ENCODE results near the gene ANP32E. TPM values are rescaled to one million over a fixed set of nuclear protein-coding genes. Genes with fewer than 3 reads are reported as not detected.

The ANP32E gene
- total RNA-seq, 2 donors from 2014 or later, result 59.2 to 78.1 TPM

DNA sequence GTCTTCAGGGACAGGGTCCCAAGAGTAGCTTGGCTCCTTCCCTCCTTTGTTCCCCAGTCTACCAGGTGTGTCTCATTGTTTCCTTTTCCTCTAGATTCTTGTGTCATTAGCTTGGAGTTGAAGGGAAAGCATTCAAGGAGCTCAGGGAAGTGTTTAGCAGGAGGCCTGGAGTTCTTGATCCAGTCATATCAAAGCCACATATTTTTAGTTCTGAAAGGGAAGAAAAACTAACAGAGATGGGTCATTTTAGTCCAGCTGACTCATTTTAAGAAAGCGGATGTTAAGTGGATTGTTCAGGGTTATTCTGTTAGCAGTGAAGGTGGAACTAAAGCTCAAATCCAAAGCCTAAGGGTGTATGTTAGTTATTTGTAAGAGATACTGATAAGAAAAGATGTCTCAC is 37.4 kb upstream of the ANP32E start:
- no peaks in the 10 kb centered on the region for H3K9me3 Mint-ChIP-seq
- no peaks in the 10 kb centered on the region for H3K9me3 ChIP-seq (ENCODE audit: control insufficient read depth, low read length)
- peaks cover 22% of the 10 kb centered on the region for H3K4me1 Mint-ChIP-seq
- no peaks in the 10 kb centered on the region for H3K36me3 ChIP-seq (ENCODE audit: control insufficient read depth, insufficient read depth, low read length)
- no peaks in the 10 kb centered on the region for H3K27me3 Mint-ChIP-seq (ENCODE audit: insufficient read depth)
- H3K27me3 ChIP-seq (ENCODE audit: control insufficient read depth, insufficient read depth, low read length, poor library complexity, severe bottlenecking), result no peaks in the 10 kb centered on the region
- DNase-seq, result no peak
- peak overlapping the region; percentile 72 for H3K4me3 ChIP-seq (ENCODE audit: low read length)
- WGBS, 2 experiments (ENCODE audit: insufficient coverage in 1 of 2, insufficient read length in 1 of 2), result 80 to 82% methylated on average over 1 of the region's 1 CpG
- no peaks in the 10 kb centered on the region for H3K36me3 Mint-ChIP-seq (ENCODE audit: low read depth)
- H3K4me3 Mint-ChIP-seq, result peak overlapping the region; percentile 38
- TF ChIP-seq CTCF (conservative IDR thresholded peaks at IDR 0.05), result no peak
- H3K9ac ChIP-seq (ENCODE audit: extremely low read depth, low read length, poor library complexity, severe bottlenecking), result no peak overlapping the region
- no peak overlapping the region for H3K27ac ChIP-seq (ENCODE audit: low read depth, low read length)
- H3K4me1 ChIP-seq (ENCODE audit: control insufficient read depth, insufficient read depth, low read length), result no peaks in the 10 kb centered on the region
- no peak overlapping the region for H3K27ac Mint-ChIP-seq

GRCh38 chr1:150271291-150271959 is 35.5 kb upstream of the ANP32E start:
- peak overlapping the region; percentile 19 for H3K27ac ChIP-seq (ENCODE audit: low read depth, low read length)
- no peak overlapping the region for H3K27ac Mint-ChIP-seq
- H3K4me3 ChIP-seq (ENCODE audit: low read length), result no peak overlapping the region

GRCh38 chr1:150269451-150269850 is 33.5 kb upstream of the ANP32E start:
- H3K4me1 Mint-ChIP-seq, result peaks cover 50% of the 10 kb centered on the region
- H3K4me1 ChIP-seq (ENCODE audit: control insufficient read depth, insufficient read depth, low read length), result peaks cover 9% of the 10 kb centered on the region
- H3K36me3 Mint-ChIP-seq (ENCODE audit: low read depth), result peaks cover 31% of the 10 kb centered on the region
- H3K36me3 ChIP-seq (ENCODE audit: control insufficient read depth, insufficient read depth, low read length), result peaks cover 25% of the 10 kb centered on the region
- H3K4me3 Mint-ChIP-seq, result peak overlapping the region; percentile 100
- H3K4me3 ChIP-seq (ENCODE audit: low read length), result peak overlapping the region; percentile 91
- TF ChIP-seq CTCF (conservative IDR thresholded peaks at IDR 0.05), result no peak
- WGBS, 2 experiments (ENCODE audit: insufficient coverage in 1 of 2, insufficient read length in 1 of 2), result 14 to 50% methylated on average over 1 to 10 of the region's 10 CpGs
- no peaks in the 10 kb centered on the region for H3K27me3 Mint-ChIP-seq (ENCODE audit: insufficient read depth)
- H3K9me3 Mint-ChIP-seq, result no peaks in the 10 kb centered on the region
- H3K27ac Mint-ChIP-seq, result peak overlapping the region; percentile 88
- no peak for DNase-seq
- H3K9me3 ChIP-seq (ENCODE audit: control insufficient read depth, low read length), result no peaks in the 10 kb centered on the region
- H3K27me3 ChIP-seq (ENCODE audit: control insufficient read depth, insufficient read depth, low read length, poor library complexity, severe bottlenecking), result no peaks in the 10 kb centered on the region
- peak overlapping the region; percentile 4 for H3K27ac ChIP-seq (ENCODE audit: low read depth, low read length)
- H3K9ac ChIP-seq (ENCODE audit: extremely low read depth, low read length, poor library complexity, severe bottlenecking), result no peak overlapping the region

More at GRCh38 chr1:150271291-150271959, 35.5 kb upstream of the ANP32E start:
- Mint-ChIP-seq H3K4me1 (peaks cover 39% of the 10 kb centered on the region), H3K36me3 (ENCODE audit: low read depth) (peaks cover 11% of the 10 kb centered on the region), H3K27me3 (ENCODE audit: insufficient read depth) (no peaks in the 10 kb centered on the region), H3K4me3 (no peak overlapping the region), H3K9me3 (no peaks in the 10 kb centered on the region)
- H3K9ac ChIP-seq (ENCODE audit: extremely low read depth, low read length, poor library complexity, severe bottlenecking), result no peak overlapping the region
- no peak for TF ChIP-seq CTCF (conservative IDR thresholded peaks at IDR 0.05)
- no peak for DNase-seq
- peaks cover 10% of the 10 kb centered on the region for H3K36me3 ChIP-seq (ENCODE audit: control insufficient read depth, insufficient read depth, low read length)
- 92% methylated on average over 7 of the region's 7 CpGs for WGBS, 2 experiments (ENCODE audit: insufficient coverage in 1 of 2, insufficient read length in 1 of 2)
- no peaks in the 10 kb centered on the region for H3K9me3 ChIP-seq (ENCODE audit: control insufficient read depth, low read length)
- peaks cover 9% of the 10 kb centered on the region for H3K4me1 ChIP-seq (ENCODE audit: control insufficient read depth, insufficient read depth, low read length)
- H3K27me3 ChIP-seq (ENCODE audit: control insufficient read depth, insufficient read depth, low read length, poor library complexity, severe bottlenecking), result no peaks in the 10 kb centered on the region
